GM23338 (cell line): ENCODE measurements around the gene ELFN1. TPM values are rescaled to one million over a fixed set of nuclear protein-coding genes. Genes with fewer than 3 reads are reported as not detected.

Experiments used
- ATAC-seq: fragments of 200-7000 bp; cut with Tn5 transposase; 3 replicates; pipeline ENCODE4 v1.9.1; 2020
- DNase-seq: peaks from one replicate; pipeline ENCODE4 v3.0.0-alpha.2; 2015; ENCODE audit warnings: low spot score
- H2AFZ ChIP-seq: fragments of 200-600 bp; sonication (generic); 2 replicates; pipeline ENCODE4 v1.8.0; 2016; ENCODE audit warnings: antibody characterized with exemption, mild to moderate bottlenecking, moderate library complexity
- H3F3A ChIP-seq: fragments of 200-600 bp; sonication (generic); replicated peaks from 2 replicates; pipeline ENCODE4 v1.8.0; 2017; ENCODE audit warnings: antibody characterized with exemption, mixed run types, low read depth
- H3K27ac ChIP-seq: fragments of 200-600 bp; sonication (generic); 2 replicates; pipeline ENCODE4 v1.6.1; 2016; ENCODE audit warnings: low read depth
- H3K27me3 ChIP-seq: fragments of 200-600 bp; sonication (generic); 2 replicates; pipeline ENCODE4 v1.8.0; 2016; ENCODE audit warnings: mild to moderate bottlenecking, mixed run types, moderate library complexity; ENCODE audit not compliant: insufficient read depth
- H3K36me3 ChIP-seq: fragments of 200-600 bp; sonication (generic); 2 replicates; pipeline ENCODE4 v1.8.0; 2016; ENCODE audit warnings: mild to moderate bottlenecking; ENCODE audit not compliant: insufficient read depth
- H3K4me1 ChIP-seq: fragments of 200-600 bp; sonication (generic); 2 replicates; pipeline ENCODE4 v1.8.0; 2016; ENCODE audit warnings: mild to moderate bottlenecking, moderate library complexity; ENCODE audit not compliant: insufficient read depth
- H3K4me2 ChIP-seq: fragments of 200-600 bp; sonication (generic); 2 replicates; pipeline ENCODE4 v1.7.1; 2017; ENCODE audit warnings: mixed run types
- H3K4me3 ChIP-seq: fragments of 200-600 bp; sonication (generic); 2 replicates; pipeline ENCODE4 v1.6.1; 2016; ENCODE audit warnings: mixed run types
- H3K79me2 ChIP-seq: fragments of 200-600 bp; sonication (generic); replicated peaks from 2 replicates; pipeline ENCODE4 v1.8.0; 2017; ENCODE audit warnings: mild to moderate bottlenecking; ENCODE audit not compliant: insufficient read depth
- H3K9me2 ChIP-seq: fragments of 200-600 bp; sonication (generic); 2 replicates; pipeline ENCODE4 v1.8.0; 2017; ENCODE audit not compliant: insufficient read depth
- H4K20me1 ChIP-seq: fragments of 200-600 bp; sonication (generic); replicated peaks from 2 replicates; pipeline ENCODE4 v1.8.0; 2017; ENCODE audit warnings: mild to moderate bottlenecking; ENCODE audit not compliant: insufficient read depth
- H3K27ac Mint-ChIP-seq: 2 replicates; pipeline ENCODE4 v1.8.0; 2020; ENCODE audit warnings: inconsistent platforms, mild to moderate bottlenecking, moderate library complexity, mixed read lengths
- H3K27me3 Mint-ChIP-seq: 3 replicates; pipeline ENCODE4 v1.8.0; 2022; ENCODE audit warnings: low read depth, mild to moderate bottlenecking, moderate library complexity, mixed read lengths, inconsistent platforms; ENCODE audit not compliant: insufficient read depth, poor library complexity
- H3K36me3 Mint-ChIP-seq: 3 replicates; pipeline ENCODE4 v1.8.0; 2021; ENCODE audit warnings: low read depth, mild to moderate bottlenecking, inconsistent platforms, moderate library complexity, mixed read lengths
- H3K4me1 Mint-ChIP-seq: 3 replicates; pipeline ENCODE4 v1.8.0; 2020; ENCODE audit warnings: mild to moderate bottlenecking, inconsistent platforms, mixed read lengths
- H3K4me3 Mint-ChIP-seq: 3 replicates; pipeline ENCODE4 v1.8.0; 2021; ENCODE audit warnings: moderate library complexity, mild to moderate bottlenecking, inconsistent platforms, mixed read lengths
- H3K9me3 Mint-ChIP-seq: 3 replicates; pipeline ENCODE4 v1.8.0; 2020; ENCODE audit warnings: moderate library complexity, mild to moderate bottlenecking, inconsistent platforms, mixed read lengths
- CTCF ChIP-seq, 2 experiments: fragments of 200-600 bp in 1 of 2; sonication (generic) in 1 of 2; conservative IDR thresholded peaks; 2 replicates each; pipeline versions ENCODE4 v1.5.1 to v1.6.1; 2016 to 2017; ENCODE audit warnings: antibody characterized with exemption in 2 of 2, low read depth in 2 of 2, mild to moderate bottlenecking in 2 of 2, moderate library complexity in 1 of 2
- ETS1 ChIP-seq: IDR thresholded peaks from 2 replicates; pipeline ENCODE4 v1.6.1; 2016; ENCODE audit warnings: antibody characterized with exemption
- EZH2phosphoT487 ChIP-seq: fragments of 200-600 bp; sonication (generic); IDR thresholded peaks from one replicate; pipeline ENCODE4 v1.8.1; 2018; ENCODE audit warnings: antibody characterized with exemption; ENCODE audit not compliant: unreplicated experiment
- JUNB ChIP-seq: IDR thresholded peaks from one replicate; pipeline ENCODE4 v1.6.1; 2016; ENCODE audit warnings: antibody characterized with exemption; ENCODE audit not compliant: unreplicated experiment
- POLR2AphosphoS5 ChIP-seq: IDR thresholded peaks from 2 replicates; pipeline ENCODE4 v1.6.1; 2016; ENCODE audit warnings: antibody characterized with exemption, low read depth
- REST ChIP-seq: IDR thresholded peaks from one replicate; pipeline ENCODE4 v1.6.1; 2018; ENCODE audit warnings: antibody characterized with exemption; ENCODE audit not compliant: unreplicated experiment
- STAT1 ChIP-seq: IDR thresholded peaks from one replicate; pipeline ENCODE4 v1.6.1; 2016; ENCODE audit warnings: antibody characterized with exemption; ENCODE audit not compliant: unreplicated experiment
- ZNF114 ChIP-seq: fragments of 250-450 bp; sonication (Bioruptor Pico); IDR thresholded peaks from 2 replicates; pipeline ENCODE4 v1.5.0; 2020; ENCODE audit warnings: mild to moderate bottlenecking, moderate library complexity
- ZNF331 ChIP-seq: fragments of 250-450 bp; sonication (Bioruptor Pico); IDR thresholded peaks from 2 replicates; pipeline ENCODE4 v1.5.0; 2020; ENCODE audit warnings: low read depth, mild to moderate bottlenecking, moderate library complexity
- polyA plus RNA-seq: library from polyadenylated mRNA; unstranded; fragments of >200 nt; fragmentation: Nextera tagmentation; extraction: Ambion mirVana; gene quantifications from 2 replicates; pipeline ENCODE4 v1.2.1, GENCODE V29; 2016
- total RNA-seq: library from RNA; depleted of rRNA; stranded (reverse); fragments of >200 nt; shearing (Covaris generic); gene quantifications from 2 replicates; pipeline ENCODE4 v1.2.3, GENCODE V29; 2014

The ELFN1 gene
- total and polyA plus RNA-seq, 2 experiments from 2014 or later = 0.08 to 3.5 TPM

GRCh38 chr7:1630700-1631336 lies 39.3 kb upstream of the ELFN1 start:
- peaks cover 5% of the 10 kb centered on the region for H3K27me3 Mint-ChIP-seq
- peaks cover 3% of the 10 kb centered on the region; the same call in 1 of the 3 replicates for H3K4me1 Mint-ChIP-seq
- Histone ChIP-seq H3K36me3 (no peaks in the 10 kb centered on the region), H3K4me2 (no peak overlapping the region), H3K4me3 (no peak overlapping the region), H3K27me3 (no peaks in the 10 kb centered on the region), H3K79me2 (no peaks in the 10 kb centered on the region), H3K27ac (no peak overlapping the region), H3F3A (no peaks in the 10 kb centered on the region), H4K20me1 (no peaks in the 10 kb centered on the region), H3K9me2 (no peaks in the 10 kb centered on the region), H2AFZ (no peak overlapping the region), H3K4me1 (no peaks in the 10 kb centered on the region)
- peaks cover 17% of the 10 kb centered on the region for H3K9me3 Mint-ChIP-seq
- DNase-seq = no peak
- H3K27ac Mint-ChIP-seq = no peak overlapping the region
- ATAC-seq = no peak
- H3K36me3 Mint-ChIP-seq = peaks cover 5% of the 10 kb centered on the region; the same call in 2 of the 3 replicates
- no peak for TF ChIP-seq ZNF114
- no peak for TF ChIP-seq CTCF (conservative IDR thresholded peaks at IDR 0.05; ENCODE audit: low read depth in 2 of 2)
- TF ChIP-seq JUNB = no peak
- no peak for TF ChIP-seq ETS1
- H3K4me3 Mint-ChIP-seq = no peak overlapping the region

- no peaks in the 10 kb centered on the region for H3K79me2 ChIP-seq
- no peak overlapping the region for H3K4me2 ChIP-seq
- Mint-ChIP-seq H3K27ac (no peak overlapping the region), H3K27me3 (peaks cover 7% of the 10 kb centered on the region), H3K4me3 (no peak overlapping the region), H3K4me1 (peaks cover 3% of the 10 kb centered on the region; the same call in 1 of the 3 replicates), H3K9me3 (peaks cover 24% of the 10 kb centered on the region), H3K36me3 (peaks cover 7% of the 10 kb centered on the region; the same call in 2 of the 3 replicates)
- no peak for DNase-seq
- H3K9me2 ChIP-seq = no peaks in the 10 kb centered on the region
- no peak overlapping the region for H3K27ac ChIP-seq
- H3K36me3 ChIP-seq = peaks cover 1% of the 10 kb centered on the region; the same call in 1 of the 2 replicates
- ATAC-seq = no peak
- no peaks in the 10 kb centered on the region for H3K27me3 ChIP-seq
- H4K20me1 ChIP-seq = no peaks in the 10 kb centered on the region
- H3K4me1 ChIP-seq = no peaks in the 10 kb centered on the region
- H3F3A ChIP-seq = no peaks in the 10 kb centered on the region
- H2AFZ ChIP-seq = no peak overlapping the region
- no peak overlapping the region for H3K4me3 ChIP-seq
- no peak for TF ChIP-seq ZNF331
- TF ChIP-seq EZH2phosphoT487 = no peak
- TF ChIP-seq ZNF114 = no peak
- no peak for TF ChIP-seq REST
- no peak for TF ChIP-seq POLR2AphosphoS5
- TF ChIP-seq JUNB = no peak
- TF ChIP-seq STAT1 = no peak
These were observed 38.4 kb upstream of the ELFN1 start for GRCh38 chr7:1631678-1632077.
